Calu3 (cell line): Measurements from ENCODE around the gene DMBX1. TPM values are rescaled to one million over a fixed set of nuclear protein-coding genes. Genes with fewer than 3 reads are reported as not detected.
A peak's percentile ranks its signal among the peaks of the same experiment; 100 is the strongest.

Source experiments
- BruUV-seq: library from RNA; stranded (reverse); fragments of 400-500 nt; replicated peaks from 2 replicates; lab custom pipeline; 2021; lab: Mats Ljungman, UMichigan
- CTCF ChIA-PET: fragments of 300-600 bp; sonication (Branson Sonifier 250); formaldehyde crosslinking; loops from one replicate; lab custom pipeline; 2022; ENCODE audit warnings: antibody characterized with exemption; lab: Charles Lee
- DNase-seq: peaks from one replicate; pipeline ENCODE4 v3.0.0; 2022
- H3K27ac Mint-ChIP-seq: one replicate; pipeline ENCODE4 v1.8.0; 2022; ENCODE audit warnings: mixed read lengths; ENCODE audit not compliant: unreplicated experiment
- H3K27me3 Mint-ChIP-seq: one replicate; pipeline ENCODE4 v1.8.0; 2022; ENCODE audit warnings: mixed read lengths; ENCODE audit not compliant: unreplicated experiment
- H3K36me3 Mint-ChIP-seq: one replicate; pipeline ENCODE4 v1.8.0; 2022; ENCODE audit warnings: mild to moderate bottlenecking, moderate library complexity, mixed read lengths; ENCODE audit not compliant: insufficient read depth, unreplicated experiment
- H3K4me1 Mint-ChIP-seq: one replicate; pipeline ENCODE4 v1.8.0; 2022; ENCODE audit warnings: mild to moderate bottlenecking, low read depth, mixed read lengths; ENCODE audit not compliant: unreplicated experiment
- H3K4me3 Mint-ChIP-seq: one replicate; pipeline ENCODE4 v1.8.0; 2022; ENCODE audit warnings: mild to moderate bottlenecking, low read depth, moderate library complexity, mixed read lengths; ENCODE audit not compliant: unreplicated experiment
- H3K9me3 Mint-ChIP-seq: one replicate; pipeline ENCODE4 v1.8.0; 2022; ENCODE audit warnings: low read depth, mixed read lengths; ENCODE audit not compliant: unreplicated experiment
- CTCF ChIP-seq: fragments of 200-600 bp; IDR thresholded peaks from one replicate; pipeline ENCODE4 v1.8.0; 2022; ENCODE audit warnings: antibody characterized with exemption; ENCODE audit not compliant: unreplicated experiment
- intact Hi-C: fragments of 100-400 bp; cut with micrococcal nuclease; formaldehyde crosslinking; loops from one replicate; pipeline ENCODE4 v1.10.0; 2022; ENCODE audit not compliant: unreplicated experiment
- total RNA-seq: library from RNA; stranded (reverse); gene quantifications from 2 replicates; pipeline ENCODE4 v1.2.3, GENCODE V29; 2022

Gene DMBX1
- total RNA-seq, 1 experiment from 2014 or later = 2.3 TPM

- Mint-ChIP-seq H3K9me3 (no peaks in the 10 kb centered on the region), H3K27me3 (peaks cover 61% of the 10 kb centered on the region), H3K4me1 (no peaks in the 10 kb centered on the region), H3K4me3 (no peak overlapping the region), H3K36me3 (peaks cover 5% of the 10 kb centered on the region), H3K27ac (no peak overlapping the region)
- CTCF ChIA-PET = no interaction called here
- BruUV-seq = no TSS peak
- DNase-seq = no peak
- intact Hi-C loops = no loop called here
- TF ChIP-seq CTCF = no peak
Measured at GRCh38 chr1:46474570-46474969, 15.1 kb upstream of the DMBX1 start.

GRCh38 chr1:46476673-46477072 lies 13.0 kb upstream of the DMBX1 start:
- peaks cover 5% of the 10 kb centered on the region for H3K36me3 Mint-ChIP-seq
- H3K4me3 Mint-ChIP-seq = no peak overlapping the region
- H3K4me1 Mint-ChIP-seq = no peaks in the 10 kb centered on the region
- intact Hi-C loops = loop anchor here (1.0 kb wide), 1 partner anchor 52 kb away; no protein-coding TSS in a partner anchor
- no TSS peak for BruUV-seq
- no peak overlapping the region for H3K27ac Mint-ChIP-seq
- CTCF ChIA-PET = interaction anchor here (0.8 to 1.5 kb wide), 3 partner anchors 31 to 59 kb away, joined by 3 to 5 read pairs (median 4); a partner anchor contains a TSS
- no peak for DNase-seq
- H3K27me3 Mint-ChIP-seq = peaks cover 45% of the 10 kb centered on the region
- TF ChIP-seq CTCF = no peak
- H3K9me3 Mint-ChIP-seq = no peaks in the 10 kb centered on the region

GRCh38 chr1:46477153-46477929 lies 12.3 kb upstream of the DMBX1 start:
- no peak overlapping the region for H3K27ac Mint-ChIP-seq
- H3K27me3 Mint-ChIP-seq = peaks cover 38% of the 10 kb centered on the region
- H3K36me3 Mint-ChIP-seq = peaks cover 5% of the 10 kb centered on the region
- peak; percentile 96 for TF ChIP-seq CTCF
- H3K4me1 Mint-ChIP-seq = no peaks in the 10 kb centered on the region
- no peaks in the 10 kb centered on the region for H3K9me3 Mint-ChIP-seq
- CTCF ChIA-PET = interaction anchor here (0.9 to 1.5 kb wide), 3 partner anchors 49 to 55 kb away, joined by 3 to 5 read pairs (median 3); no protein-coding TSS in a partner anchor
- no TSS peak for BruUV-seq
- no peak overlapping the region for H3K4me3 Mint-ChIP-seq
- intact Hi-C loops = loop anchor here (1.0 kb wide), 1 partner anchor 51 kb away; no protein-coding TSS in a partner anchor
- peak; percentile 85 for DNase-seq

GRCh38 chr1:46478721-46479485 lies 10.7 kb upstream of the DMBX1 start:
- H3K9me3 Mint-ChIP-seq = no peaks in the 10 kb centered on the region
- H3K4me3 Mint-ChIP-seq = no peak overlapping the region
- intact Hi-C loops = no loop called here
- CTCF ChIA-PET = interaction anchor here (0.7 kb wide), 1 partner anchor 32 kb away, joined by 3 read pairs; no protein-coding TSS in a partner anchor
- H3K36me3 Mint-ChIP-seq = peaks cover 5% of the 10 kb centered on the region
- TF ChIP-seq CTCF = no peak
- BruUV-seq = no TSS peak
- no peaks in the 10 kb centered on the region for H3K4me1 Mint-ChIP-seq
- peaks cover 36% of the 10 kb centered on the region for H3K27me3 Mint-ChIP-seq
- DNase-seq = no peak
- H3K27ac Mint-ChIP-seq = no peak overlapping the region
